Neutrophil (primary cell): ENCODE data around the gene SNRNP25.
"Not testable (repeated sequence)": the region's sequence is repeated elsewhere in the genome, so short reads cannot be mapped to it uniquely, and the experiment has no call there.

Experiments used
- H3K27ac ChIP-seq: fragments of 200-600 bp; sonication (generic); 2 replicates; pipeline ENCODE4 v1.5.1; 2016; ENCODE audit warnings: mild to moderate bottlenecking, moderate library complexity
- H3K27me3 ChIP-seq: fragments of 200-600 bp; sonication (generic); 2 replicates; pipeline ENCODE4 v1.6.0; 2016; ENCODE audit warnings: mild to moderate bottlenecking
- H3K36me3 ChIP-seq: fragments of 200-600 bp; sonication (generic); 2 replicates; pipeline ENCODE4 v1.5.1; 2017
- H3K4me1 ChIP-seq, 2 experiments: fragments of 200-600 bp in 1 of 2; sonication (generic) in 1 of 2; 1 replicate in 1 of 2; 2 replicates in 1 of 2; pipeline versions ENCODE4 v1.5.1 to v1.6.1; 2013 to 2016; ENCODE audit warnings: low read depth in 1 of 2, low read length in 1 of 2, mild to moderate bottlenecking in 1 of 2, moderate library complexity in 1 of 2; ENCODE audit not compliant: control insufficient read depth in 1 of 2, insufficient read depth in 1 of 2
- H3K4me3 ChIP-seq, 2 experiments: fragments of 200-600 bp in 1 of 2; sonication (generic) in 1 of 2; 1 replicate in 1 of 2; 2 replicates in 1 of 2; pipeline ENCODE4 v1.5.1; 2013 to 2016; ENCODE audit warnings: low read depth in 1 of 2, low read length in 1 of 2, mild to moderate bottlenecking in 1 of 2, moderate library complexity in 1 of 2
- H3K9me3 ChIP-seq: fragments of 200-600 bp; sonication (generic); 2 replicates; pipeline ENCODE4 v1.5.1; 2016
- CTCF ChIP-seq: fragments of 200-600 bp; sonication (generic); IDR thresholded peaks from 2 replicates; pipeline ENCODE4 v1.5.1; 2016; ENCODE audit warnings: antibody characterized with exemption

The SNRNP25 gene

GRCh38 chr16:43294-43693 is 10.3 kb upstream of the SNRNP25 start:
- H3K9me3 ChIP-seq = no peaks in the 10 kb centered on the region
- H3K36me3 ChIP-seq = peaks cover 23% of the 10 kb centered on the region

GRCh38 chr16:44655-45054 is 9.0 kb upstream of the SNRNP25 start:
- H3K36me3 ChIP-seq = peaks cover 23% of the 10 kb centered on the region
- peaks cover 6% of the 10 kb centered on the region in 2 experiments for H3K4me1 ChIP-seq
- H3K4me3 ChIP-seq = no peak overlapping the region
- no peaks in the 10 kb centered on the region for H3K27me3 ChIP-seq
- no peak overlapping the region for H3K27ac ChIP-seq
- no peak for TF ChIP-seq CTCF
- no peaks in the 10 kb centered on the region for H3K9me3 ChIP-seq

More at GRCh38 chr16:43294-43693, 10.3 kb upstream of the SNRNP25 start:
- peaks cover 19% of the 10 kb centered on the region in 2 experiments for H3K4me1 ChIP-seq
- no peak for TF ChIP-seq CTCF
- no peak overlapping the region for H3K27ac ChIP-seq
- no peak overlapping the region for H3K4me3 ChIP-seq
- H3K27me3 ChIP-seq = no peaks in the 10 kb centered on the region

- H3K4me3 ChIP-seq = no peak overlapping the region
- no peak overlapping the region for H3K27ac ChIP-seq
- peaks cover 27% of the 10 kb centered on the region for H3K36me3 ChIP-seq
- no peaks in the 10 kb centered on the region for H3K9me3 ChIP-seq
- no peak for TF ChIP-seq CTCF
- H3K4me1 ChIP-seq = no peaks in the 10 kb centered on the region
- H3K27me3 ChIP-seq = no peaks in the 10 kb centered on the region
These were observed 8.2 kb upstream of the SNRNP25 start for GRCh38 chr16:45454-45853.

GRCh38 chr16:46510-46909 is 7.1 kb upstream of the SNRNP25 start:
- not testable (repeated sequence) for H3K27me3 ChIP-seq, H3K27ac ChIP-seq, H3K4me3 ChIP-seq, H3K9me3 ChIP-seq, H3K4me1 ChIP-seq
- peaks cover 35% of the 10 kb centered on the region for H3K36me3 ChIP-seq

- H3K4me1 ChIP-seq = peaks cover under 1 to 3% of the 10 kb centered on the region in 2 experiments
- TF ChIP-seq CTCF = no peak
- no peak overlapping the region for H3K27ac ChIP-seq
- no peak overlapping the region for H3K4me3 ChIP-seq
- H3K36me3 ChIP-seq = peaks cover 35% of the 10 kb centered on the region
- H3K9me3 ChIP-seq = no peaks in the 10 kb centered on the region
- H3K27me3 ChIP-seq = no peaks in the 10 kb centered on the region
These were observed 6.4 kb upstream of the SNRNP25 start for GRCh38 chr16:47234-47633.

- Histone ChIP-seq H3K36me3 (peaks cover 26% of the 10 kb centered on the region), H3K4me1 (peaks cover 17 to 22% of the 10 kb centered on the region in 2 experiments), H3K27ac (no peak overlapping the region), H3K9me3 (no peaks in the 10 kb centered on the region), H3K27me3 (no peaks in the 10 kb centered on the region), H3K4me3 (no peak overlapping the region)
- no peak for TF ChIP-seq CTCF
These were observed 2.6 kb upstream of the SNRNP25 start for GRCh38 chr16:50769-51591.
